Measurements from ENCODE around the gene SASH3.

Gene SASH3

GRCh38 chrX:129791336-129791735 is 11.6 kb downstream of the SASH3 start:
- TF ChIP-seq, protein P1, sequence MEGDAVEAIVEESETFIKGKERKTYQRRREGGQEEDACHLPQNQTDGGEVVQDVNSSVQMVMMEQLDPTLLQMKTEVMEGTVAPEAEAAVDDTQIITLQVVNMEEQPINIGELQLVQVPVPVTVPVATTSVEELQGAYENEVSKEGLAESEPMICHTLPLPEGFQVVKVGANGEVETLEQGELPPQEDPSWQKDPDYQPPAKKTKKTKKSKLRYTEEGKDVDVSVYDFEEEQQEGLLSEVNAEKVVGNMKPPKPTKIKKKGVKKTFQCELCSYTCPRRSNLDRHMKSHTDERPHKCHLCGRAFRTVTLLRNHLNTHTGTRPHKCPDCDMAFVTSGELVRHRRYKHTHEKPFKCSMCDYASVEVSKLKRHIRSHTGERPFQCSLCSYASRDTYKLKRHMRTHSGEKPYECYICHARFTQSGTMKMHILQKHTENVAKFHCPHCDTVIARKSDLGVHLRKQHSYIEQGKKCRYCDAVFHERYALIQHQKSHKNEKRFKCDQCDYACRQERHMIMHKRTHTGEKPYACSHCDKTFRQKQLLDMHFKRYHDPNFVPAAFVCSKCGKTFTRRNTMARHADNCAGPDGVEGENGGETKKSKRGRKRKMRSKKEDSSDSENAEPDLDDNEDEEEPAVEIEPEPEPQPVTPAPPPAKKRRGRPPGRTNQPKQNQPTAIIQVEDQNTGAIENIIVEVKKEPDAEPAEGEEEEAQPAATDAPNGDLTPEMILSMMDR (conservative IDR thresholded peaks at IDR 0.05; ENCODE audit: low read depth, low read length): no peak
- H3K4me3 ChIP-seq (ENCODE audit: low read depth, low read length): no peak overlapping the region
- DNase-seq (ENCODE audit: low read depth): no peak

DNA sequence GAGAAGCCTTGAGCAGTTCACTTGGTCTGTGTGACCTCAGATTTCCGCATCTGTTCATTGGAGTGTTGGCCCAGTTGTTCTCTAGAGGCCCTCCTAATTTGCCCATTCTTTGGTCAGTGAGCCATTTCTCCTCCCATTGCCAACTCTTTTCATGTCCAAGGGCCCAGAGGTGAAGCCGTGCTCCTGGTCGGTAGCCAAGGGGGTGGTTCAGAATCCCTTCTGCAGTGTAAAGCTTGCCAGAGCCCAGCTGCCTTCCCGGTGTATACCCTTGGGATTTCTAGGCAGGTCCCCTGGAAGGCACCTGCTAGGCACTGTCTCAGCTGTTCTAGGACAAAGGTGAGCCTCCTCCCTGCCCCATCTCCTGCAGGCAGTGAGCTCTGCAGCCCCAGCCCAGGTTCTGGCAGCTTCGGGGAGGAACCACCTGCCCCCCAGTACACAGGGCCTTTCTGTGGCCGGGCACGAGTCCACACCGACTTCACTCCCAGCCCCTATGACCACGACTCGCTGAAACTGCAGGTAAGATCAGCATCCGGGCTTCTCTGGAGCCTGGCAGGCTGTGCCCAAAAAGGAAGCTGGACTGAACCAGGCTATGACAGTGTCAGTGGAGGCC is 12.3 kb downstream of the SASH3 start:
- no peak overlapping the region for H3K4me3 ChIP-seq (ENCODE audit: low read depth, low read length)
- TF ChIP-seq, protein P1 (conservative IDR thresholded peaks at IDR 0.05; ENCODE audit: low read depth, low read length): no peak

DNA sequence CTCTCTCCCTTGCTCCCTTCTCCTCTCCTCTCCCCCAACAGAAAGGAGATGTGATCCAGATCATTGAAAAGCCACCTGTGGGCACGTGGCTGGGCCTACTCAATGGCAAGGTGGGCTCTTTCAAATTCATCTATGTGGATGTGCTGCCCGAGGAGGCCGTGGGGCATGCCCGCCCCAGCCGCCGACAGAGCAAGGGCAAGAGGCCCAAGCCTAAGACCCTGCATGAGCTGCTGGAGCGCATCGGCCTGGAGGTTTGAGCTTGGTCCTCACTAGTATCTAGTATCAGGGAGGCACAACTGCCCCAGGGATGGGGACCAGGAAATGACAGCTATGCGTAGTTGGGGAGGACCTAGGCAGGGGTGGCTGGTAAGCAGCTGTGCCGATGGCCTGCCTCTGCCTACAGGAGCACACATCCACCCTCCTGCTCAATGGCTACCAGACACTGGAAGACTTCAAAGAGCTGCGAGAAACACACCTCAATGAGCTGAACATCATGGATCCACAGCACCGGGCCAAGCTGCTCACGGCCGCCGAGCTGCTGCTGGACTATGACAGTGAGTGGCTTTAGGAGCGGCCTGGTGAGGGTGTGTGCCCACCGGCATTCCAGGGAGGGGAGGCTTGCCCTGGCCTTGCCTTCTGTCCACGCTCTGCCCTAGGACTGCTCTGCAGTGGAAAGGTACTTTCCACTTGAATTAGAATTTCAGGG is 13.0 kb downstream of the SASH3 start:
- TF ChIP-seq, protein P1 (conservative IDR thresholded peaks at IDR 0.05; ENCODE audit: low read depth, low read length): no peak
- no peak overlapping the region for H3K4me3 ChIP-seq (ENCODE audit: low read depth, low read length)
- DNase-seq (ENCODE audit: low read depth): no peak

More for the DNA sequence above, 12.3 kb downstream of the SASH3 start:
- DNase-seq (ENCODE audit: low read depth): no peak

GRCh38 chrX:129793604-129794191 is 13.9 kb downstream of the SASH3 start:
- TF ChIP-seq, protein P1 (conservative IDR thresholded peaks at IDR 0.05; ENCODE audit: low read depth, low read length): no peak
- DNase-seq (ENCODE audit: low read depth): no peak
- no peak overlapping the region for H3K4me3 ChIP-seq (ENCODE audit: low read depth, low read length)

GRCh38 chrX:129795584-129795983 is 15.8 kb downstream of the SASH3 start:
- DNase-seq (ENCODE audit: low read depth): no peak
- TF ChIP-seq, protein P1 (conservative IDR thresholded peaks at IDR 0.05; ENCODE audit: low read depth, low read length): no peak
- H3K4me3 ChIP-seq (ENCODE audit: low read depth, low read length): no peak overlapping the region

GRCh38 chrX:129797251-129797906 is 17.6 kb downstream of the SASH3 start:
- TF ChIP-seq, protein P1 (conservative IDR thresholded peaks at IDR 0.05; ENCODE audit: low read depth, low read length): no peak
- DNase-seq (ENCODE audit: low read depth): no peak
- H3K4me3 ChIP-seq (ENCODE audit: low read depth, low read length): no peak overlapping the region

Measured in choroid plexus epithelial cell (primary cell).